Ovary (tissue), 10 donors: ENCODE results near the gene SIDT1. TPM values are rescaled to one million over a fixed set of nuclear protein-coding genes. Genes with fewer than 3 reads are reported as not detected.

Source experiments
- DNase-seq, 5 donors: peaks; one replicate each; pipeline ENCODE4 v3.0.0-alpha.2; 2019 to 2020
- H3K27ac ChIP-seq, 2 donors: fragments of 200-600 bp; one replicate each; pipeline versions ENCODE4 v1.5.1 to v1.8.0; 2019 to 2022
- H3K27me3 ChIP-seq: fragments of 200-600 bp; one replicate; pipeline ENCODE4 v1.8.0; 2022
- H3K36me3 ChIP-seq: fragments of 200-600 bp; sonication (generic); one replicate; pipeline ENCODE4 v1.5.1; 2019
- H3K4me1 ChIP-seq: one replicate; pipeline ENCODE4 v1.8.1; 2013; ENCODE audit warnings: mild to moderate bottlenecking, moderate library complexity; ENCODE audit not compliant: insufficient read depth
- H3K4me3 ChIP-seq: fragments of 200-600 bp; sonication (generic); one replicate; pipeline ENCODE4 v1.5.1; 2017
- H3K9me3 ChIP-seq, 2 donors: fragments of 200-600 bp in 1 of 2; sonication (generic) in 1 of 2; one replicate each; pipeline versions ENCODE4 v1.5.1 to v1.8.1; 2013 to 2019; ENCODE audit warnings: mild to moderate bottlenecking in 1 of 2, moderate library complexity in 1 of 2
- EP300 ChIP-seq: sonication (generic); formaldehyde crosslinking; IDR thresholded peaks from one replicate; pipeline ENCODE4 v1.6.1; 2017; ENCODE audit warnings: antibody characterized with exemption
- POLR2A ChIP-seq: fragments of 450-650 bp; IDR thresholded peaks from one replicate; pipeline ENCODE4 v1.6.1; 2017; ENCODE audit warnings: antibody characterized with exemption, mild to moderate bottlenecking, moderate library complexity
- WGBS, 3 donors: extraction: QIAGEN DNeasy Blood & Tissue Kit in 1 of 3; methylation state at CpG; one replicate each; pipeline versions ENCODE4 v1.1.5 to v1.1.7; 2013 to 2017; 5-methylcytosine and 5-hydroxymethylcytosine counted together
- intact Hi-C, 4 donors: fragments of 100-400 bp; cut with DNase I; formaldehyde crosslinking; loops; one replicate each; pipeline versions ENCODE4 v1.11.0 to v1.15.1; 2022 to 2023
- long read RNA-seq, 3 donors: library from polyadenylated mRNA in 2 of 3; unstranded in 2 of 3; transcript quantifications; one replicate each; pipeline ENCODE4 v2.0.0 and lab custom pipeline, GENCODE V29; 2021 to 2026
- polyA plus RNA-seq, 2 donors: library from polyadenylated mRNA; stranded (reverse); fragments of 200-250 nt in 1 of 2; fragments of 350-450 nt in 1 of 2; fragmentation: Illumina TruSeq in 1 of 2; extraction: RNeasy Lipid Tissue Mini Kit (QIAGEN cat#74804) in 1 of 2; gene quantifications; one replicate each; pipeline ENCODE4 v1.2.3, GENCODE V29; 2013 to 2014
- total RNA-seq, 7 donors: library from RNA; depleted of rRNA in 2 of 7; stranded (reverse); fragments of >200 nt in 2 of 7; fragmentation: NEBNext Ultra II Directional in 3 of 7; extraction: Animal tissue kit (Norgen Biotek cat#: 25700) in 3 of 7; gene quantifications; one replicate each; pipeline versions ENCODE4 v1.1.0 to v1.2.4, GENCODE V29; 2016 to 2023
- TF ChIP-seq, protein P1 (sequence below), 3 donors: fragments of 450-650 bp in 2 of 3; fragments of 200-600 bp in 1 of 3; IDR thresholded peaks; one replicate each; pipeline versions ENCODE4 v1.5.1 to v1.8.0; 2016 to 2022; ENCODE audit warnings: antibody characterized with exemption in 3 of 3, mild to moderate bottlenecking in 1 of 3
- donor health status: DM: no; HTN: no; CAD: no; lungs with moderate emphysema.
- donor health status: DM: no; HTN: no; CAD: no.
- donor health status: Bipolar disorder and iron deficiency.
- donor health status: DM: yes; HTN: yes; CAD: no.
- donor health status: DM: no; HTN: no; CAD: no.
- donor health status: DM: yes; HTN: yes; CAD: no.

Gene SIDT1
- total RNA-seq: 10 to 100 TPM in 1 of 7 donors, 1 to 10 TPM in 3, under 1 TPM in 3; 0.40 to 12.3 (median 1.1) TPM
- 1 to 10 TPM in 1 of 2 donors, under 1 TPM in 1; 0.34 to 1.3 TPM for polyA plus RNA-seq
- long read RNA-seq, donor 1, partial matches to known transcripts: 0 of 1 reads
- long read RNA-seq, donor 1, other reads (novel, unspliced or antisense): 1 of 1 reads
- long read RNA-seq, donor 2: 0 reads
- long read RNA-seq, donor 3, partial matches to known transcripts: 0 of 1 reads
- long read RNA-seq, donor 3, other reads (novel, unspliced or antisense): 0 of 1 reads

DNA sequence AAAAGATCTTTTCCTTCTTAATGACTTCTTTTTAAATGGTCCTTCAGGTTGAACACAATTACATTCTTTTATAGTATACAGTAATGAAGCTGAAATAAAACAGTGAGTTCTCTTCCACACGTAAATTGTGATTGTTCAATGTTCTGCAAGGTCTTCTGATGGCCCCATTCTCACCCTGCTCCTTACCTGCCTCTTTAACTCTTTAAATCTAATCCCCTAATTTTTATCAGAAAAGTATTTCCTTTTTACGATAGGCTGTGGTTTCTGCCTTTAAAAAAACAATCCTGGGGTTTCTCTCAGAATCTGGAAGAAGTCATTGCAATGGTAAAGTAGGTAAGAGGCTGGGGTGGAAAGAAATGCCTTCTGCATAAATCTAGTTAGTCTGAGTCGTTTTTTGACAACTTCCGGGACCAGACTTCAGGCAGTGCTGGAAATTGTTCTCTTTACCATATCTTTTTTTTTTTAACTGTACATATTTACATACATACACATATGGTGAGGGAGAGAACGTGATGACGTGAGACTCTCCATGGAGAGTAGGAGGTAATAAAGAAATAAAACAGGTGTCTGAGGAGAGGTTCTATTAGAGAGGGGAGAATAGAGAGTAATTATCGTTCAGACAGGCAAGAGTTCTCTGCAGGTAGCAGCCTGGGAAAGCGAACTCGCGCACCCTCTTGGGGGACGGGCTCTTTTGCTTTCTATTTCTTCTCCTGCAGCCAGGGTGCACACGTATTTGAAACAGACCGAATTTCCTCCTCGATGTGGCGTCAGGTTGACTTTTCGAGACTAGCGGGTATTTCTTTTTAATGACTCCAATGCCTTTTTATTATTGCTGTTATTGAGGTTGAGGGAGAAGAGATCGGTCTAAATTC, at the start of gene SIDT1:
Gene SIDT1, plus strand, starts transcription at position 730 of the 872 bp plus-strand sequence. CDS start 467 bp downstream, outside the sequence.
- intact Hi-C loops: no loop called here
- no peaks in the 10 kb centered on the region for H3K36me3 ChIP-seq
- H3K9me3 ChIP-seq: no peaks in the 10 kb centered on the region
- DNase-seq: peak in 2 of 5 donors; percentile 20 to 22
- TF ChIP-seq EP300: no peak
- TF ChIP-seq, protein P1, sequence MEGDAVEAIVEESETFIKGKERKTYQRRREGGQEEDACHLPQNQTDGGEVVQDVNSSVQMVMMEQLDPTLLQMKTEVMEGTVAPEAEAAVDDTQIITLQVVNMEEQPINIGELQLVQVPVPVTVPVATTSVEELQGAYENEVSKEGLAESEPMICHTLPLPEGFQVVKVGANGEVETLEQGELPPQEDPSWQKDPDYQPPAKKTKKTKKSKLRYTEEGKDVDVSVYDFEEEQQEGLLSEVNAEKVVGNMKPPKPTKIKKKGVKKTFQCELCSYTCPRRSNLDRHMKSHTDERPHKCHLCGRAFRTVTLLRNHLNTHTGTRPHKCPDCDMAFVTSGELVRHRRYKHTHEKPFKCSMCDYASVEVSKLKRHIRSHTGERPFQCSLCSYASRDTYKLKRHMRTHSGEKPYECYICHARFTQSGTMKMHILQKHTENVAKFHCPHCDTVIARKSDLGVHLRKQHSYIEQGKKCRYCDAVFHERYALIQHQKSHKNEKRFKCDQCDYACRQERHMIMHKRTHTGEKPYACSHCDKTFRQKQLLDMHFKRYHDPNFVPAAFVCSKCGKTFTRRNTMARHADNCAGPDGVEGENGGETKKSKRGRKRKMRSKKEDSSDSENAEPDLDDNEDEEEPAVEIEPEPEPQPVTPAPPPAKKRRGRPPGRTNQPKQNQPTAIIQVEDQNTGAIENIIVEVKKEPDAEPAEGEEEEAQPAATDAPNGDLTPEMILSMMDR (IDR thresholded peaks at IDR 0.05): no peak
- no peak for TF ChIP-seq POLR2A
- no peaks in the 10 kb centered on the region for H3K4me1 ChIP-seq
- peak within 1 kb of the TSS; percentile 52 for H3K4me3 ChIP-seq
- H3K27ac ChIP-seq: no peak within 1 kb of the TSS
- WGBS, 3 donors: 4 to 5% (median 5%) methylated on average over 18 of the region's 18 CpGs
- H3K27me3 ChIP-seq: no peaks in the 10 kb centered on the region

- Histone ChIP-seq H3K9me3 (no peaks in the 10 kb centered on the region), H3K27me3 (no peaks in the 10 kb centered on the region), H3K4me3 (no peak overlapping the region), H3K4me1 (no peaks in the 10 kb centered on the region), H3K36me3 (no peaks in the 10 kb centered on the region), H3K27ac (no peak overlapping the region)
- TF ChIP-seq, protein P1 (IDR thresholded peaks at IDR 0.05): no peak
- TF ChIP-seq POLR2A (no peak), EP300 (no peak)
- intact Hi-C loops: no loop called here
- DNase-seq: no peak
- WGBS, 3 donors: 86 to 90% (median 88%) methylated on average over 8 of the region's 8 CpGs
Observed at GRCh38 chr3:113485161-113485609, 47.2 kb upstream of the SIDT1 start.

DNA sequence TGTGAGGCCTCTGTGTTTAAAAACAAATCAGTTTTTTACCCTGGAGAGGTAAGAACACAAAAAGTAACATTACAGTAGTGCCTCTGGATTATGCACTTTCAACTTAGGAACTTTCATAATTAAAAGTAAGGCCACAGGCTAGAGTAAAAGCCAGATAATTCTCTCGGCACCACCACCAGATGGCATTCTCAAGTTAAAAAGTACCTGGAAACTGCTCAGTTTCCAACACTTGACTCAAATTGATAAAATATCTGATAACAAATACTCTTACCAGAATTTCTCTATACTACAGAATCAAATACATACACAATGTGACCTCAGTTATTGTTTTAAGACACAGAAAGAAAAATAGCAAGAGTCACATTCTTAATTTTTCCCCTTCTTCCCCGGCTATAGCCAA, 37.3 kb upstream of the SIDT1 start:
- no peak for DNase-seq
- no peaks in the 10 kb centered on the region for H3K36me3 ChIP-seq
- H3K4me1 ChIP-seq: no peaks in the 10 kb centered on the region
- 65 to 66% (median 65%) methylated on average over 2 of the region's 2 CpGs for WGBS, 3 donors
- H3K4me3 ChIP-seq: no peak overlapping the region
- H3K9me3 ChIP-seq: no peaks in the 10 kb centered on the region
- intact Hi-C loops: no loop called here
- TF ChIP-seq POLR2A (no peak), EP300 (no peak)
- TF ChIP-seq, protein P1 (IDR thresholded peaks at IDR 0.05): no peak
- no peaks in the 10 kb centered on the region for H3K27me3 ChIP-seq
- no peak overlapping the region for H3K27ac ChIP-seq

DNA sequence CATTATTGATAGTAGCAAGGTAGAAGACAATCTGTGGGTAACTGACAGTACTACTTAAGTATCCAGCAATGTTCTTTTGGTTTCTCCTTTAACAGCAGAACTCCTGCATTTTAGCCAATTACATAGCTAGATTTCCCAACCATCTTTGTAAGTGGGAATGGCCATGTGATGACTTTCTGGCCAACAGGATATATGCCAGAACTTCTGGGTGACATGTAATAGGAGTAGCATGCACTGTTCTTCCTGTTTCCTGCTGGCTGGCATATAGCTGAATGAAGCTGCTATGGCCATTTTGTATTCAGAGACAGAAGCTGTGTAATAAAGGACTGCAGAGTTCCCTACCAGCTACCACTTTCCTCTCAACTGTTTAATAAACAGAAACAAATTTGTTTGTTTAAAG, 35.4 kb upstream of the SIDT1 start:
- Histone ChIP-seq H3K36me3 (no peaks in the 10 kb centered on the region), H3K27ac (no peak overlapping the region), H3K9me3 (no peaks in the 10 kb centered on the region), H3K27me3 (no peaks in the 10 kb centered on the region), H3K4me1 (no peaks in the 10 kb centered on the region), H3K4me3 (no peak overlapping the region)
- DNase-seq: no peak
- intact Hi-C loops: no loop called here
- TF ChIP-seq, protein P1 (IDR thresholded peaks at IDR 0.05): no peak
- no peak for TF ChIP-seq POLR2A
